SU-DHL-6 (cell line): Measurements from ENCODE around the gene RESF1.
"Not testable (repeated sequence)": the region's sequence is repeated elsewhere in the genome, so short reads cannot be mapped to it uniquely, and the experiment has no call there.

Experiments
- H2AFZ ChIP-seq: fragments of 200-600 bp; sonication (generic); 2 replicates; pipeline ENCODE4 v1.6.1; 2014; ENCODE audit warnings: low read depth, mild to moderate bottlenecking, moderate library complexity, mixed read lengths, antibody characterized with exemption, low read length; ENCODE audit not compliant: severe bottlenecking
- H3F3A ChIP-seq: fragments of 200-600 bp; shearing (Covaris generic); 2 replicates; pipeline ENCODE4 v1.6.0; 2016; ENCODE audit warnings: antibody characterized with exemption, mild to moderate bottlenecking; ENCODE audit not compliant: insufficient read depth
- H3K27ac ChIP-seq: fragments of 200-600 bp; sonication (generic); 2 replicates; pipeline ENCODE4 v1.5.1; 2016; ENCODE audit warnings: low read depth, mild to moderate bottlenecking, low read length, moderate library complexity, mixed read lengths
- H3K27me3 ChIP-seq: fragments of 200-600 bp; sonication (generic), shearing (Covaris generic); 2 replicates; pipeline ENCODE4 v1.6.0; 2014; ENCODE audit warnings: mild to moderate bottlenecking, low read length
- H3K36me3 ChIP-seq: fragments of 200-600 bp; sonication (generic); 2 replicates; pipeline ENCODE4 v1.6.1; 2014; ENCODE audit warnings: mild to moderate bottlenecking, low read length, mixed read lengths
- H3K4me2 ChIP-seq: fragments of 300-600, 200-600 bp; shearing (Covaris generic), sonication (generic); 2 replicates; pipeline ENCODE4 v1.6.0; 2014; ENCODE audit warnings: low read length, low read depth, mild to moderate bottlenecking; ENCODE audit not compliant: poor library complexity, severe bottlenecking
- H3K4me3 ChIP-seq: fragments of 200-600 bp; sonication (generic); 2 replicates; pipeline ENCODE4 v1.5.1; 2014; ENCODE audit warnings: antibody characterized with exemption, low read length, mild to moderate bottlenecking, mixed read lengths; ENCODE audit not compliant: insufficient read depth, poor library complexity, severe bottlenecking
- H3K79me2 ChIP-seq: fragments of 200-600 bp; sonication (generic); 2 replicates; pipeline ENCODE4 v1.6.1; 2014; ENCODE audit warnings: mild to moderate bottlenecking, low read length, moderate library complexity; ENCODE audit not compliant: insufficient read depth
- H3K9ac ChIP-seq: fragments of 200-600 bp; sonication (generic); 2 replicates; pipeline ENCODE4 v1.7.0; 2014; ENCODE audit warnings: mild to moderate bottlenecking, low read length
- H3K9me2 ChIP-seq: fragments of 200-600 bp; sonication (generic); replicated peaks from 2 replicates; pipeline ENCODE4 v1.6.1; 2014; ENCODE audit warnings: low read length; ENCODE audit not compliant: insufficient read depth
- H3K9me3 ChIP-seq: fragments of 200-600 bp; sonication (generic); 2 replicates; pipeline ENCODE4 v1.6.1; 2014; ENCODE audit warnings: low read length, mixed read lengths; ENCODE audit not compliant: insufficient read depth
- H4K20me1 ChIP-seq: fragments of 200-600 bp; sonication (generic); 2 replicates; pipeline ENCODE4 v1.6.1; 2014; ENCODE audit warnings: low read depth, mild to moderate bottlenecking, antibody characterized with exemption, low read length, moderate library complexity, mixed read lengths
- EZH2phosphoT487 ChIP-seq: fragments of 200-600 bp; sonication (generic), shearing (Covaris generic); conservative IDR thresholded peaks from 2 replicates; pipeline ENCODE4 v1.6.1; 2018; ENCODE audit warnings: mild to moderate bottlenecking, antibody characterized with exemption, low read length, moderate library complexity, mixed read lengths
- TF ChIP-seq, protein P1 (sequence below): fragments of 200-600 bp; sonication (generic); IDR thresholded peaks from one replicate; pipeline ENCODE4 v1.5.1; 2017; ENCODE audit warnings: antibody characterized with exemption, mild to moderate bottlenecking, low read length, moderate library complexity; ENCODE audit not compliant: insufficient read depth, poor library complexity, severe bottlenecking

RESF1 gene

DNA sequence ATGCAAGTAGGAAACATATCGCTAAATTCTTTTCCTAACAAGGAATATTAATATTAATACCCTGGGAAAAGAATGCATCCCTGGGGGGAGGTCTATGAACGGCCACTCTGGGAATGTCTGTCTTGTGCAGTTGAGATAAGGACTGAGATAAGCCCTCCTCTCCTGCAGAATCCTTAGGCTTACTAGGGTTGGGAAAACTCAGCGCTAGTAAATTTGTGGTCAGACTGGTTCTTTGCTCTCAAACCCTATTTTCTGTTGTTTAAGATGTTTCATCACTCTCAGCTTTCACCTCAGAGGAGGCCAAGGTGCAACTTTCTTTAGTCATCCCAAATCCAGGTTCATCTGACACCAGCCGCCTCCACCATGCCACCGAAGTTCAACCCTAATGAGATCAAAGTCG is 11.2 kb upstream of the RESF1 start:
- TF ChIP-seq, protein P1, sequence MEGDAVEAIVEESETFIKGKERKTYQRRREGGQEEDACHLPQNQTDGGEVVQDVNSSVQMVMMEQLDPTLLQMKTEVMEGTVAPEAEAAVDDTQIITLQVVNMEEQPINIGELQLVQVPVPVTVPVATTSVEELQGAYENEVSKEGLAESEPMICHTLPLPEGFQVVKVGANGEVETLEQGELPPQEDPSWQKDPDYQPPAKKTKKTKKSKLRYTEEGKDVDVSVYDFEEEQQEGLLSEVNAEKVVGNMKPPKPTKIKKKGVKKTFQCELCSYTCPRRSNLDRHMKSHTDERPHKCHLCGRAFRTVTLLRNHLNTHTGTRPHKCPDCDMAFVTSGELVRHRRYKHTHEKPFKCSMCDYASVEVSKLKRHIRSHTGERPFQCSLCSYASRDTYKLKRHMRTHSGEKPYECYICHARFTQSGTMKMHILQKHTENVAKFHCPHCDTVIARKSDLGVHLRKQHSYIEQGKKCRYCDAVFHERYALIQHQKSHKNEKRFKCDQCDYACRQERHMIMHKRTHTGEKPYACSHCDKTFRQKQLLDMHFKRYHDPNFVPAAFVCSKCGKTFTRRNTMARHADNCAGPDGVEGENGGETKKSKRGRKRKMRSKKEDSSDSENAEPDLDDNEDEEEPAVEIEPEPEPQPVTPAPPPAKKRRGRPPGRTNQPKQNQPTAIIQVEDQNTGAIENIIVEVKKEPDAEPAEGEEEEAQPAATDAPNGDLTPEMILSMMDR = no peak
- TF ChIP-seq EZH2phosphoT487 = no peak
- H3K9me3 ChIP-seq = peaks cover 14% of the 10 kb centered on the region; the same call in 1 of the 2 replicates
- no peaks in the 10 kb centered on the region for H4K20me1 ChIP-seq
- no peaks in the 10 kb centered on the region for H3K79me2 ChIP-seq
- no peak overlapping the region for H3K27ac ChIP-seq
- no peaks in the 10 kb centered on the region for H3K27me3 ChIP-seq
- H2AFZ ChIP-seq = no peak overlapping the region
- no peaks in the 10 kb centered on the region for H3K9me2 ChIP-seq
- no peak overlapping the region for H3K4me3 ChIP-seq
- peaks cover 29% of the 10 kb centered on the region for H3F3A ChIP-seq
- no peak overlapping the region for H3K4me2 ChIP-seq
- peaks cover 11% of the 10 kb centered on the region for H3K36me3 ChIP-seq
- H3K9ac ChIP-seq = no peak overlapping the region

DNA sequence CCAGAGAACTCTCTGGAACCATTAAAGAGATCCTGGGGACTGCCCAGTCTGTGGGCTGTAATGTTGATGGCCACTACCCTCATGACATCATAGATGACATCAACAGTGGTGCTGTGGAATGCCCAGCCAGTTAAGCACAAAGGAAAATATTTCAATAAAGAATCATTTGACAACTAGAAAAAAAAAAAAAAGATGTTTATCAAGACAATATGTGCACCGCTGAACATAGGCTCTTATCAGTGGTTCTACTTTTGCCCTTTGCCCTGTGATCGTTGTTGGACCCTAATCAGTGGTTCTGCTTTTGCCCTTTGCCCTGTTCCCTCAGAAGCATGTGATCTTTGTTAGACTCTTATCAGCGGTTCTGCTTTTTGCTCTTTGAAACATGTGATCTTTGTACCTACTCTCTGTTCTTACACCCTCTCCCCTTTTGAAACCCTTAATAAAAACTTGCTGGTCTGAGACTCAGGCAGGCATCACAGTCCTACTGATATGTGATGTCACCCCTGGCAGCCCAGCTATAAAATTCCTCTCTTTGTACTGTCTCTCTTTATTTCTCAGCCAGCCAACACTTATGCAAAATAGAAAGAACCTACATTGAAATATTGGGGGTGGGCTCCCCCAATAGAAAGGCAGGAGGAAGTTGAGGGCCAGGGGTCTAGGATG is 10.4 kb upstream of the RESF1 start:
- H4K20me1 ChIP-seq, H3K9me3 ChIP-seq, H3K27me3 ChIP-seq, H3K79me2 ChIP-seq, H3K36me3 ChIP-seq, H2AFZ ChIP-seq, H3K9me2 ChIP-seq, H3K4me3 ChIP-seq: not testable (repeated sequence)
- Histone ChIP-seq H3K27ac (peak overlapping the region; percentile 92), H3F3A (peaks cover 32% of the 10 kb centered on the region), H3K4me2 (peak overlapping the region; percentile 60), H3K9ac (peak overlapping the region; percentile 21; the same call in 1 of the 2 replicates)

DNA sequence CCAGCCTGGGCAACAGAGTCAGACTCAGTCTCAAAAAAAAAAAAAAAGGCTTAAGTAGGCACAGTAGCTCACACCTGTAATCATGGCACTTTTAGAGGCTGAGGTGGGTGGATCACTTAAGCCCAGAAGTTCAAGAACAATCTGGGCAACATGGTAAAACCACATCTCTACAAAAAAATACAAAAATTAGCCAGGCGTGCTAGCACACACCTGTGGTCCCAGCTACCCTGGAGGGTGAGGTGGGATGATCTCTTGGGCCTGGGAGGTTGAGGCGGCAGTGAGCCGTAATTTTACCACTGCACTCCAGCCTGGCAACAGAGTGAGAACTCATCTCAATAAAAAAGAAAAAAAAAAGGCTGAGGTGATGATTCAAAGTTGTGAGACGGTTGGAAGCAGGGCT is 9.1 kb upstream of the RESF1 start:
- peaks cover 41% of the 10 kb centered on the region for H3F3A ChIP-seq
- peak overlapping the region; percentile 60 for H3K4me2 ChIP-seq
- H3K27ac ChIP-seq = peak overlapping the region; percentile 92
- peak overlapping the region; percentile 39 for H3K9ac ChIP-seq
- H3K79me2 ChIP-seq = no peaks in the 10 kb centered on the region
- H3K9me3 ChIP-seq = no peaks in the 10 kb centered on the region
- no peak for TF ChIP-seq EZH2phosphoT487
- TF ChIP-seq, protein P1 = no peak
- no peaks in the 10 kb centered on the region for H4K20me1 ChIP-seq
- no peak overlapping the region for H2AFZ ChIP-seq
- H3K36me3 ChIP-seq = no peaks in the 10 kb centered on the region
- H3K4me3 ChIP-seq = no peak overlapping the region
- no peaks in the 10 kb centered on the region for H3K27me3 ChIP-seq
- H3K9me2 ChIP-seq = no peaks in the 10 kb centered on the region

DNA sequence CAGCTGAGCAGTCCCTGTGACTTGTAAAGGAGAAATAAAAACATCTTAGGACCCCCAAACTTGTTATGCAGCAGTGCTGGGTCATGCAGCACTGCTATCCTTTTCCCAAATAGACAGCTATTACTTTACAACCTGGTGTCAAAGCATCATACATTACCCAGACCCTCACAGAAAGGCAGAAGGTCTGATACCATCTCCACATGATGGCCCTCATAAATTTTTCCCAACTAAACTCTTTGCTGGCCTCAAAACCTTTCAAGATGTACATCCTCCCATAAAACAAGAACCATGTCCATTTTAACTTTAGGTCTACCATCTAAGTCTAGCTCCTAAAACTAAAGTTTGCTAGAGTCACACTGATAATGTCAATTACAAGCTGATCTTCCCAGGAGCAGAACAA is 8.7 kb upstream of the RESF1 start:
- Histone ChIP-seq H3K9me3 (no peaks in the 10 kb centered on the region), H3K9me2 (no peaks in the 10 kb centered on the region), H3K36me3 (no peaks in the 10 kb centered on the region), H3K27me3 (no peaks in the 10 kb centered on the region), H3K4me2 (peak overlapping the region; percentile 60), H3K9ac (peak overlapping the region; percentile 39), H4K20me1 (no peaks in the 10 kb centered on the region), H3K4me3 (peak overlapping the region; percentile 42), H3K79me2 (no peaks in the 10 kb centered on the region), H2AFZ (no peak overlapping the region), H3F3A (peaks cover 41% of the 10 kb centered on the region), H3K27ac (peak overlapping the region; percentile 92)
- no peak for TF ChIP-seq EZH2phosphoT487
- TF ChIP-seq, protein P1 = no peak
